COLO668 (cell line): ENCODE results near the gene POLG.
A peak's percentile ranks its signal among the peaks of the same experiment; 100 is the strongest.

Experiments used
- DNase-seq: peaks from one replicate; lab custom pipeline; 2025; ENCODE audit not compliant: unreplicated experiment; lab: John Stamatoyannopoulos, UW

Gene POLG

GRCh38 chr15:89370120-89370977 lies 35.7 kb upstream of the POLG start:
- peak; percentile 66 for DNase-seq

DNA sequence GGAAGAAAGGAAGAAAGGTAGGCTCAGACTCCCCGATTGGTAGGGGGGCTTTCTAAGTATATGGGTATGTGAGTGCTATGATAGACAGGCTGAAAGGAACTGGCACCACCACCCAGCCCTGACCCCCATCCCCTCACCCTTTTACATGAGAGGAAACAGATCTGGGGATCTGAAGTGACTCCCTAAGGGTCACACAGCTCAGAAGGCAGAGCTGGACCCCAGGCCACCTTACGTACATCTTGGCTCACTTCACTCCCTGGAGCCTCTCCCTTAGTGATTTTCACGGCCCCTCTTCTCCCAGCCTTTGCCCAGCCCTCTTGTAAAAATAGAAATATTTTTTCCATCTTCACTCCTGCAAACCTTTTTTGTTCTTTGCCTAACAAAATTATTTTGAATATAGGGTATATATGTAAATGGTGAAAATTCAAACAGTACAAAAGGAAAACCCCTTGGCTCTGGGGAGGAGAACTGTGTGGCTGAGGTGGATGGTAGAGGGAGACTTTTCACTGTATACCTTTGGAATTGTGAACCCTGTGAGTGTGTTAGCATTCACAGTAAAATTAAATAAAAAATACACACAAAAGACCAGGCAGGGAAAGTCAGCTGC lies 34.8 kb upstream of the POLG start:
- DNase-seq, result no peak

- peak; percentile 7 for DNase-seq
Observed at GRCh38 chr15:89368566-89369223, 34.1 kb upstream of the POLG start.

GRCh38 chr15:89367485-89368451 lies 33.1 kb upstream of the POLG start:
- peak; percentile 59 for DNase-seq

DNA sequence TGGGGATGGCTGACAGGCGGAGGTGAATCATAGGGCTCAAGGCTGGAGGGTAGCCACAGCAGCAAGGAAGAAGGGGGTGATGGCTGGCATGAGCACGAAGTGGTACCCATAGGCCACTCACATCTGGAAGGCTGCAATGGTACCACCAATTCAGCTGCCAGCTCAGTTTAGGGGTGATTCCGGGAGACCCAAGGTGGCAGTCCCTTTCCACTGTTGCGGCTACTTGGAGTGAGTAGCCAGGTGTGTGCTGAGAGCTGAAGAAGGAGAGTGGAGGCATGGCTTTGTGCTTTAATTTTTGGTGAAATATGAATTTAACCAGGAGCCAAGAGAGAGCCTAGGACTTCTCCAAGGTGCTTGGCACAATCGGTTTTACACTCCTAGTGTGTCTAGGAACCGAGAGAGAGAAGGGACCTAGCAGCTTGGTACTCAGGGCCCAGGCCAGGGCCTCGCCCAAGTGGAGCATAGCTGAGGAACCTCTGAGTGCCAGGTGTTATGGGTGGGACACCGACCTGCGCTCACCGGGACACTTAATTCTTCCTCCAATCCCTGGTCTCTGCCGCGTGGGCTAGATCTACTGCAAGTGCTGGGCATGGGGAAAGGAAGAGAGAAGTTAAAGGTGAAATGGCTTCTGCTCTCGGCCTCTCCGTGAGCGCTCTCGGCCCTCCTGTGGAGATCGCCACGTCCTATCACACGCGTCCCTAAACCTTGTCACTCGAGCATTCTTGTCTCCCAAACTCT lies 32.2 kb upstream of the POLG start:
- DNase-seq, result no peak

GRCh38 chr15:89365462-89366065 lies 30.9 kb upstream of the POLG start:
- DNase-seq, result no peak

DNA sequence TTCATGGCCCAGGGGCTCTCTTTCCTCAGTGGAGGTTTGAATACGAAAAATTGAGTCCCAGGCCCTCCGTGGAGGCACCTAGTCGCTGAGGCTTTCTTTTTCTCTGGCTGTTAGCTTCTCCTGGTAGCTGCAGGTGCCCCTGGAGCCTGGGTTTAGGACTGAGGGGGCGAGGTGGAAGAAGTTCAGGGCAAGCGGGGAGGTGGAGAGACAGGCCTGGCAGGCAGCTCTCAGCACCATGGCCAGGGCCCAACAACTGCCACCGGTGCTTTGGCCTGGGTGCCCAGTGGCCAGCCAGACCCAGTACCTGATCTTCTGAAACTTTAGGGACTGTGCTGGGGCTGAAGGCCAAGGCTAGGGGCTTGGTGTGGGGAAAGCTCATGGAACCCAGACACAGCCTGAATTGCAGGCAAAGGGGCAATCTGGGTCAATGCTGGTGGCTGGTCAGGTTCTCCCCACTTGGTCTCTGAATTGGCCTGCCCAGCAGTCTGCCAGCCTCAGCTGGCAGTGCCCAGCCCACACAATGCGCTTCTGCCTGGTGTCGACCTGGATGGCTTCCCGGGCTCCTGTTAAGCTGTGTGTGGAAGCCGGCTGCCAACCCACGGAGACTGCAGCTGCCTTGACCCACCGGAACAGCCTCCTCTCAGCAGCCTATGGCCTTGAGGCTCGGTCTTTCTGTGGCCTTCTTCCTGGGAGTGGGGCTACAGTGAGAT lies 30.3 kb upstream of the POLG start:
- DNase-seq, result no peak

DNA sequence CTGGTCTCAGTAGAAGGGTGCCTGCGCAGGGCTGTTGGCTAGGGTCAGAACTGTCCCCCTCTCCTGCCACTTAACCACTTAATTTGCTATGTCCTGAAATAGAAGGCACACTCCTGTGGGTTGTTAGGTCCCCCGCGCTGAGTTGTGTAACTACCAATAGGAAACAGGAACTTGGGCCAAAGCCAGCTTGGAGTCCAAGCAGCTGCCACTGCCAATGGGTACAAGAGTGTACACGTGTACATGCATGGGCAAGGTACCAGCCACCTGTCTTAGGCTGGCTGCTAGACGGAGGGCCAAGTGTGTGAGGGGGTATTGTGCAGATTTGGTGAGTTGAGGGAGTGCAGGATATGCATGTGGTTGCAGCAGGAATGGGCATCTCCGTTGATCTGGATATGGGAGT lies 29.7 kb upstream of the POLG start:
- peak; percentile 36 for DNase-seq

DNA sequence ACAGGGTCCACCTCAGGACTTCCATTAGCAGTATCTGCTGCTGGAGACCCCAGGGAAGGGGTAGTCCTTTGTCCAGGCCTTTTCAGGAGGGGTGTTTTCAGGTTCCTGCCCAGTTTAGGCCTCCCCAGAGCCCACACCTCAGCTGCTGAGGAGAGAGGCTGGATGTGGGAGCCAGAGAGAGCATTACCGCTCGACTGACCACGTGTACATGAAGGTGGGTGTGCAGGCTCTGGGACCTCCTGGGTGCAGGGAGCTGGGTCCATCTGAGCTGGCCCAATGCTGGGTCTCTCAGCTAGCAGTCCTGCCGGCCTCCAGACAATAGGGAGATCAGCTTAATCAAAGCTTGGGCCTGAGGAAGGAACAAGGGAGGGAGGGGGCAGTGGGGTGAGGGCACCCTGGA lies 29.1 kb upstream of the POLG start:
- no peak for DNase-seq

DNA sequence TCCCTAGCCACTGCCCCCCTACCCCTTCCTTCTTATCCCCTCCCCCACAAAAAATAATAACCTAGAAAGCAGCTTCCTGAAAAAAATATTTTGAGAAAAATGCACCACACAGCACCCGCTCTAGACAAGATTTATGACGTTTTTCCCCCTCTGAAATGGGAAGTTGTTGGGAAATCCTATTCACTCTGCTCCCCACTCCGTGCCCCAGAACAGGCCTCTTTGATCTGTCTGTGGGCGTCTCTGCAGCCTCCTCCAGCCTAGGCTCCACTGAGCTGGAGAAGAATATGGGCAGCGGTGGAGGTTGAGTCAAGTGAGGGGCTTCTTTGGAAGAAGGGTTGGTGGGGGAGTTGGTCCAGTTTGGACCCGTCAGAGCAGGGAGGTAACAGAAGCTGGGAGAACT lies 28.5 kb upstream of the POLG start:
- DNase-seq, result no peak

DNA sequence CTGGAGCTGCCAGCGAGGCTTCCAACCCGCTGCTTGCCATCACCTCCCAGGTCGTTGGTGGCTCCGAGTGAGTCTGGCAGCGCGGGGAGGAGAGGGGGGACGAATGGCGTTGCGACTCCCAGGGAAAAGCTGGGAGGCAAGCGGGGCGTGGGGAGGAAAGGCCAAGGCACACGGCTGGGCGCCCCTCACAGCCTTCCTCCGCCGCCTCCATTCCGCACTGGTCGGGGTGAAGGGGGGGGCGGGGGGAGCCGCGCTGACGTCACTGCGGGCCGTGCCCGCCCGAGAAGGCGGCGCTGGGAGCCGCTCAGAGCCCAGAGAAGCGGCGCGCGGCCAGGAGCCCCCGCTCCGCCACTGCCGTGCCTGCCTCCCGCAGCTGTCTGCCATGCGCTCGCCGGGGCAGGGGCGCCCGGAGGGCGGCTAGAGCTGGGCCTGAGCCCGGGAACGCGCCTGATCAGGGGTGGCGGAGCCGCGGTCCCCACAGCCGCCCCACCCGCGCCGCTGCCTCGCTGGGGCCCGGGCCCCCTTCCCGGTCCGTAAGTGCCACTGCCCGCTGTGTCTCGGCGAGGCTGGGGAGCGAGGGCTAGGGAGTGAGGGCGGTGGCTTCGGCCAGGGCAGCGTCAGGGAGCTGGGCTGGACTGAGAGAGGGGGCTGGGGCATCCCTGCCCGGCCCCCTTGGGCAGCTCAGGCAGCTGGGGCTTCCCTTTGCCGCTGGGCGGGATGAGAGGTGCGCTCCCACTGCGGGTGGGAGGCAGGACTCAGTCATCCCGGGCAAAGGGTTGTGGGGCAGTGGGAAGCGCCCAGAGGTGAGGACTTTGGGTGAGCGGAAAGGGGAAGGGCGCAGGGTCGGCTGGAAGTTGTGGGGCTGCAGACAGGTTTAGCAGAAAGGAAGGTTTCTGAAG lies 27.8 kb upstream of the POLG start:
- DNase-seq, result peak; percentile 63

DNA sequence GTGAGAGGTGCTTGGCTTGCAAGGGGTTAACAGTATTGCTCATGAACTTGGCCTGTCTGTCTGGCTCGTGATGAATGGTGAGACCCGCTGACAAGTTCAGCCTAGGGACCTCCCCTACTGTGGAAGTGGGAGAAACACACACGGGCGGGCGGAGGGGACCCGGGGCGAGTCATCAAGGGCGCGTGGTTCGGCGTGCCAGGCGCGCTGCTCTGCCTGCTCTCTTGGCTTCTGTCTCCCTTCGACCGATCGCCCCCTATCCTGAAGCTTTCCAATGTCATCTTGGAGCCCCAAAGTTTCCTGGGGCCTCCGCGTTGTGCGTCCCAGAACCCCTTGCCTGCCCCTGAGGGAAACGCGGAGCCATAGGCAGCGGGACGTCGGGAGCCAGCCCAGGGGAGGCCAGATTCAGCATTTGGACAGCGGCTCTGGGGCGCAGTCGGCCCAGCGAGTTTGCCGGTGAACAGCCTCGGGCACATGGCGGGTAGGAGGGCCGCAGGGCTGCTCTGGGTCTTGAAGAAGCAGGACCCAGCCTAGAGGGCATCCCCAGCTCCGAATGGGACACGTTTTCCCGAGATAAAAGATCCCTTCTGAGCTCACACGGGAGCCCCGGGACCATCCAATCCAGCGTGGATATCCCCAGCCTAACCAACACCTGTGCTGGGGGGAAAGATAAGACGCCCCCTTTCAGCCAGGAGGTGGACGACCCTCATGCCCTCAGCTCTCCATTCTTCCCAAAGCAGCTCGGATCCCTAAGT lies 27.0 kb upstream of the POLG start:
- peak; percentile 32 for DNase-seq

DNA sequence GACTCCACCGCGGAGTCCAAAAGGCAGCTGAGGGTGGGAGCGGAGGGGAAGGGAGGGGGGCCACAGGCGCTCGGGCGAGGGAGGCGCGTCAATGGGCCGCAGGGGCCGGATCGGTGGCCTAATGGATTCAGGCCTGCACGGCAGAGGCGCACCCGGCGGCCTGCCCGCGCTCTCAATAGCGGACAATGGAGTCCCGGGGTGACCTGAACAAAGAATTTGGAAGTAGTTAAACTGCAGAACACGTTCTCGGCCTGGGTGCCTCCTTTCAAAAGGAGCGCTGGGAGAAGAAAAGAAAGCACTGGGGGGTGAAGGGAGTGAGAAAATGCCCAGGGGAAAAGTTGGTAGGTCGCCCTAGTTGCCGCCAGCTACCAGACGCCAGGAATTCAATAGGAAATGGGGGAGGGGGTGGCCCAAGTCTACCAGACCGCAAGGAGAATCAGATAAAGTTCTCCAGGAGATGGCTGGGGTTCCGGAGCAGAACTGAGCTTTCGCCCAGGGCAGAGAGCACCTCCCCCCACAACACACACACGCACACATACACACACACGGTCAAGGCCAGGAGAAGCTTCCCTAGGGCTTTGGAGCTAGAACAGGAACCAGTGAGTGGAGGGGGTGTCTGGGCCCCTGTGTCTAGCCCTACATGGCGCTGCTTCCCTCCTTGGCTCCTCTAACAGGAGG lies 25.8 kb upstream of the POLG start:
- DNase-seq, result no peak

GRCh38 chr15:89359471-89360293 lies 25.1 kb upstream of the POLG start:
- no peak for DNase-seq

DNA sequence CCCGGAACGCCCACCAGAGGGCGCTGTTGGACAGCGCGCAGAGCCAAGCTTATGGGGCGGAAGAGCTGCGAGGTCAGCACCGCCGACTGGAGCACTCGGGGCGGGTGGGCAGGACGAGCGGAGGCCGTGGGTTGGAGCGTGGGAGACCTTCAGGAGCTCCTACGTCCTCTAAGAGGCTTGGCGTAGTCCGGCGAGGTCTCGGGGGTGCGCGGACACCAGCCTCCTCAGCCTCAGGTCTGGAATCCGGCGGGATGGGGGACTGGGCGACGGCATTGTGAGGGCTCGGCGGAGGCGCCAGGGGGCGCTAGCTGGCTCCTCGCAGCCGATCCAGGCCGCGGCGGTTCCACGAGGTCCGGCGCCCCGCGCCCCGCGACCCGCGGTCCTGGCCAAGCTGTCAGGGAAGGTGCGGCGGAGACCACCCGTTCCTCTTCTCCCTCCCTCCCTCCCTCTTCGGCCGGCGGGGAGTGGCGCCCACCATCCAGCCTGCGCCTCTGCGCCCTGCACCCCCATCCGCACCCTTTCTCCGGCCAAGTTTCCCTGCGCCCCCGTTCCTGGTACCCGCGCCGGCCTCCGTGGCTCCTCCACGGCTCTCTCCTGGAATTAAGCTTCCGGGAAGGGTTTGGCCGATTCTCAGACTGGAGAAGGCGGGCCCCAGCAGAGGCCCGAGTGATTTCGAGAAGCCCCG lies 24.3 kb upstream of the POLG start:
- DNase-seq, result peak; percentile 80

- no peak for DNase-seq
Observed at GRCh38 chr15:89358435-89358754, 23.8 kb upstream of the POLG start.
